ENCODE results near the gene LY6G6D.

The LY6G6D gene

GRCh38 chr6:31697555-31697954 is 17.6 kb upstream of the LY6G6D start:
- TF ChIP-seq CTCF (IDR thresholded peaks at IDR 0.05; ENCODE audit: low read depth, low read length): no peak
- no peak for TF ChIP-seq POLR2A (IDR thresholded peaks at IDR 0.05; ENCODE audit: extremely low read depth, insufficient read length)
- TF ChIP-seq MYC (IDR thresholded peaks at IDR 0.05; ENCODE audit: low read depth, low read length): no peak
- TF ChIP-seq MAX (IDR thresholded peaks at IDR 0.05; ENCODE audit: low read depth, low read length): no peak
- H3K4me3 ChIP-seq (ENCODE audit: low read depth, low read length): no peak overlapping the region
- no peak for DNase-seq (ENCODE audit: low read depth)

- H3K4me3 ChIP-seq (ENCODE audit: low read depth, low read length): peak overlapping the region; percentile 97
- TF ChIP-seq POLR2A (IDR thresholded peaks at IDR 0.05; ENCODE audit: extremely low read depth, insufficient read length) (no peak), CTCF (IDR thresholded peaks at IDR 0.05; ENCODE audit: low read depth, low read length) (no peak), MYC (IDR thresholded peaks at IDR 0.05; ENCODE audit: low read depth, low read length) (no peak), MAX (IDR thresholded peaks at IDR 0.05; ENCODE audit: low read depth, low read length) (no peak)
- DNase-seq (ENCODE audit: low read depth): no peak
Observed at GRCh38 chr6:31700740-31701401, 14.3 kb upstream of the LY6G6D start.

GRCh38 chr6:31701666-31702404 is 13.3 kb upstream of the LY6G6D start:
- no peak for DNase-seq (ENCODE audit: low read depth)
- no peak for TF ChIP-seq MAX (IDR thresholded peaks at IDR 0.05; ENCODE audit: low read depth, low read length)
- TF ChIP-seq CTCF (IDR thresholded peaks at IDR 0.05; ENCODE audit: low read depth, low read length): no peak
- no peak for TF ChIP-seq POLR2A (IDR thresholded peaks at IDR 0.05; ENCODE audit: extremely low read depth, insufficient read length)
- TF ChIP-seq MYC (IDR thresholded peaks at IDR 0.05; ENCODE audit: low read depth, low read length): no peak
- peak overlapping the region; percentile 97 for H3K4me3 ChIP-seq (ENCODE audit: low read depth, low read length)

- peak overlapping the region; percentile 97 for H3K4me3 ChIP-seq (ENCODE audit: low read depth, low read length)
- TF ChIP-seq CTCF (IDR thresholded peaks at IDR 0.05; ENCODE audit: low read depth, low read length): no peak
- no peak for TF ChIP-seq MAX (IDR thresholded peaks at IDR 0.05; ENCODE audit: low read depth, low read length)
- TF ChIP-seq MYC (IDR thresholded peaks at IDR 0.05; ENCODE audit: low read depth, low read length): no peak
- TF ChIP-seq POLR2A (IDR thresholded peaks at IDR 0.05; ENCODE audit: extremely low read depth, insufficient read length): no peak
- DNase-seq (ENCODE audit: low read depth): no peak
Observed at GRCh38 chr6:31702405-31702818, 12.7 kb upstream of the LY6G6D start.

- TF ChIP-seq MAX (IDR thresholded peaks at IDR 0.05; ENCODE audit: low read depth, low read length): peak; percentile 35
- peak; percentile 85 for TF ChIP-seq POLR2A (IDR thresholded peaks at IDR 0.05; ENCODE audit: extremely low read depth, insufficient read length)
- TF ChIP-seq CTCF (IDR thresholded peaks at IDR 0.05; ENCODE audit: low read depth, low read length): no peak
- peak; percentile 78 for TF ChIP-seq MYC (IDR thresholded peaks at IDR 0.05; ENCODE audit: low read depth, low read length)
- peak; percentile 100 for DNase-seq (ENCODE audit: low read depth)
- H3K4me3 ChIP-seq (ENCODE audit: low read depth, low read length): peak within 1 kb of the TSS; percentile 97
Observed at GRCh38 chr6:31702819-31703716, 12.1 kb upstream of the LY6G6D start, which contains the start of gene ABHD16A. Gene ABHD16A (minus strand): TSS chr6:31703324. CDS start chr6:31703281, 43 bp downstream.
